GM21447 (cell line): Measurements from ENCODE around the gene MRPL11.

ENCODE experiments used
- ATAC-seq: cut with Tn5 transposase; IDR thresholded peaks from one replicate; pipeline ENCODE4 v1.9.1; 2021; ENCODE audit not compliant: unreplicated experiment

Gene MRPL11

DNA sequence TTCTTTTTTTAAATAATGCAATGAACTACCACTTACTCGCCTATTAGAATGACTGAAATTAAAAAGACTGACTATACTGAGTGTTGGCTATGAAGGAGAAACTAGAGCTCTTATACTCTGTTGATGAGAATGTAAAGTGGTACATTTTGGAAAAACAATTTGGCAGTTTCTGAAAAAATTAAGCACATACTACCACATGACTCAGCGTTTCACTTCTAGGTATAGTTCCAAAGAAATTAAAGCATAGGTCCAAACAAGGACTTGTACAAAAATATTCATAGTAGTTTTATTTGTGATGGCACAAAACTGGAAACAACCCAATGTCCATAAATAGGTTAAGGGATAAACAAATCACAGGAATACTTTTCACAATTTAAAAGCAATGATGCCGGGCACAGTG, 44.7 kb downstream of the MRPL11 start:
- ATAC-seq = no peak

DNA sequence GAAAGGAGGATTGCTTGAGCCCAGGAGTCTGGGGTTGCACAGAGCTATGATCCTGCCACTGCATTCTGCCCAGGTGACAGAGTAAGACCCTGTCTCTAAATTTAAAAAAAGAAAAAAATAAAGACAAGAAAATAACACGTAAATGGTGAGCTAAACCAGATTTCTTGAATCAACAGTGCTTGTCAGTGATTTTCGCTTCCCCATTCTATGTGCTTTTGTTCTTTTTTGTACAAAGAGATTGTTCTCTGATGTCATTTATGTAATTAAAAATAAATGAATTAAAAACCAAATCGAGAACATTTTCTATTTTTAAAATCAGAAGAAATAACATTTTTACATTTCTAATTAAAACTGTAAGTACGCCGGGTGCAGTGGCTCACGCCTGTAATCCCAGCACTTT, 47.3 kb downstream of the MRPL11 start:
- no peak for ATAC-seq

DNA sequence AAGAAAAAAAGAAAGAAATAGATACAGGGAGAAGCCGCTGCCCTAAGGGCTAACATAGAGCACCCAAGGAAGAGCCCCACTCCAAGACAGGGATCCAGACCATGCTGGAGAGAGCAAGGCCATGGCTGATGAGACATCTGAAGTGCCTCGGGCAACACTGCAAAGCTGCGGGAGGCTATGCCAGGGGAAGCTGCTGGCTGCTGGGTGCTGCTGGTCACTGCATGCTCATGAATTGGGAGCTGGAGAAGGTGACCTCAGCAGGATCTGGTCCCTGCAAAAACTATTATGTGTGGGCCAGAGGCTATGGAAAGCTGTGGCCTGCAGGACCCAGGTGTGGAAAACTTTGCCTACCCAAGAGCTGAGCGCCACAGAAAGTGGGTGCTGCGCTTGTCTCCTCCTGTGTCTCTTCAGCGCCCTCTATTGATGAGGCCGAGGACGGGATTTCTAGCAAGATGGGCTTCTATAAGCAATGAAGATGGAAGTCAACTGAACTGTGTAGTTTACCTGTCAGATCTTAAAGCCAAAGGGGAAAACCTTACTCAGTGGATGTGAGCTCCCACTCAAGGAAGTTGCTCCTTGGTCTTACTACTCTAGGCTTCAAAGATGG, 49.8 kb downstream of the MRPL11 start:
- no peak for ATAC-seq

GRCh38 chr11:66386171-66387069, 52.2 kb downstream of the MRPL11 start:
- no peak for ATAC-seq
